ENCODE data around the gene EFCAB14. TPM values are rescaled to one million over a fixed set of nuclear protein-coding genes. Genes with fewer than 3 reads are reported as not detected.

EFCAB14 gene
- polyA plus RNA-seq, 3 donors, result 31.4 to 75.5 (median 49.8) TPM

DNA sequence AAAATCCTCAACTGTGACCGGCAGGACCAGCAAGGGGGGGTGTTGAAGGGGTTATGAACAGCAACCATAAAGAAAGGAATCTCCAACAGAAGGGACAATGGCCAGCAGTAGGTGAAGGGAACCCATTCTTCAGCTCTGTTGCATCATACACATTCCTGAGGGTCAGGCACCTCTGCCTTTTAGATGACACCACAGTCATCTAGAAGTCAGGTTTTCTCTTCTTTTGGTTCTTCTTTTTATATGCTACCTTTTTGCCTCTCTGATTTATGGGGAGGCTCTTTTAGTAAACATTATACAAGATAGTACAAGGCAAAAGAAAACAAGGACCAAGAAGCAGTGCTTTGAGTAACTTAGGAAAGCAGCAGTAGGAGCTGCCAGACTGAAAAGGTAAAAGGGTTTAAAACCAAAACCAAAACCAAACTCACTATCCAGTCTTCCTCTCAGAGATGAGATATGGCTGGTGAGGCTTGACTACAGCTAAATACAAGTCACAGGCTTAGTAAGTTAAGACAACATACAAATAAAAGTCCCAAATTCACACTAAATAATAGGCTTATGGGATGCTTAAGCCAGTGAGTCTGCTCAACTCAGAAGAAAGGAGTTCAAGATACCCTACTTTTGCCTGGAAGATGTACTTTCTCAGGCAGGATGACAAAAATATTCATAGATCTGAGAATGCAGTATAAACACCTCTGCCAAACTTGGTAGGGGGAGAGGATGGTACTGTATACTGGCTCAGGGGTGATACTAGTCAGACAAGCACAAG is 43.2 kb downstream of the EFCAB14 start:
- no peak for TF ChIP-seq CTCF (IDR thresholded peaks at IDR 0.05)
- Histone ChIP-seq H4K20me1 (ENCODE audit: insufficient read depth, low read length) (no peaks in the 10 kb centered on the region), H3K27ac (ENCODE audit: low read depth in 1 of 2, low read length in 2 of 2) (no peak overlapping the region), H3K4me2 (replicated peaks; ENCODE audit: extremely low read depth, low read length, poor library complexity, severe bottlenecking) (no peak overlapping the region), H3K4me3 (replicated peaks in 1 of 3; ENCODE audit: low read depth in 2 of 3, low read length in 3 of 3) (no peak overlapping the region), H3K27me3 (ENCODE audit: control insufficient read depth in 2 of 2, insufficient read depth in 2 of 2, low read length in 2 of 2) (no peaks in the 10 kb centered on the region), H2AFZ (ENCODE audit: insufficient read depth, low read depth, low read length, poor library complexity, severe bottlenecking) (no peak overlapping the region), H3K9me3 (replicated peaks in 1 of 2; ENCODE audit: control insufficient read depth in 1 of 2, insufficient read depth in 1 of 2, low read length in 2 of 2) (no peaks in the 10 kb centered on the region), H3K4me1 (ENCODE audit: control insufficient read depth in 1 of 2, insufficient read depth in 2 of 2, low read length in 2 of 2) (no peaks in the 10 kb centered on the region), H3K36me3 (replicated peaks in 1 of 2; ENCODE audit: control insufficient read depth in 1 of 2, insufficient read depth in 2 of 2, low read length in 2 of 2) (peaks cover 58 to 81% of the 10 kb centered on the region in 2 donors), H3K9ac (ENCODE audit: insufficient read depth, low read length, poor library complexity, severe bottlenecking) (no peak overlapping the region), H3K79me2 (ENCODE audit: insufficient read depth, low read length) (no peaks in the 10 kb centered on the region)
- no peak for DNase-seq
- Mint-ChIP-seq H3K4me3 (no peak overlapping the region), H3K27ac (peak overlapping the region in 2 of 7 donors; percentile 69 to 82), H3K36me3 (peaks cover 72 to 82% of the 10 kb centered on the region in 2 donors), H3K9me3 (no peaks in the 10 kb centered on the region), H3K27me3 (ENCODE audit: low read depth in 3 of 3) (no peaks in the 10 kb centered on the region), H3K4me1 (no peaks in the 10 kb centered on the region)
- WGBS (ENCODE audit: insufficient coverage), result no CpG with 5 or more reads among the region's 1 CpG
- intact Hi-C loops (cut with micrococcal nuclease), result no loop called here

- no peak overlapping the region for H3K4me3 Mint-ChIP-seq
- no peak for DNase-seq
- H3K27me3 Mint-ChIP-seq (ENCODE audit: low read depth in 3 of 3), result no peaks in the 10 kb centered on the region
- no peak overlapping the region for H3K27ac Mint-ChIP-seq
- no peaks in the 10 kb centered on the region for H3K9me3 Mint-ChIP-seq
- H3K36me3 ChIP-seq (replicated peaks in 1 of 2; ENCODE audit: control insufficient read depth in 1 of 2, insufficient read depth in 2 of 2, low read length in 2 of 2), result peaks cover 46 to 61% of the 10 kb centered on the region in 2 donors
- WGBS (ENCODE audit: insufficient coverage), result 50% methylated on average over 2 of the region's 4 CpGs
- H4K20me1 ChIP-seq (ENCODE audit: insufficient read depth, low read length), result no peaks in the 10 kb centered on the region
- no peak overlapping the region for H2AFZ ChIP-seq (ENCODE audit: insufficient read depth, low read depth, low read length, poor library complexity, severe bottlenecking)
- no peak overlapping the region for H3K4me3 ChIP-seq (replicated peaks in 1 of 3; ENCODE audit: low read depth in 2 of 3, low read length in 3 of 3)
- H3K27me3 ChIP-seq (ENCODE audit: control insufficient read depth in 2 of 2, insufficient read depth in 2 of 2, low read length in 2 of 2), result no peaks in the 10 kb centered on the region
- no peaks in the 10 kb centered on the region for H3K4me1 Mint-ChIP-seq
- H3K9ac ChIP-seq (ENCODE audit: insufficient read depth, low read length, poor library complexity, severe bottlenecking), result no peak overlapping the region
- no peak overlapping the region for H3K4me2 ChIP-seq (replicated peaks; ENCODE audit: extremely low read depth, low read length, poor library complexity, severe bottlenecking)
- no peak overlapping the region for H3K27ac ChIP-seq (ENCODE audit: low read depth in 1 of 2, low read length in 2 of 2)
- no peaks in the 10 kb centered on the region for H3K79me2 ChIP-seq (ENCODE audit: insufficient read depth, low read length)
- H3K36me3 Mint-ChIP-seq, result peaks cover 56 to 65% of the 10 kb centered on the region in 2 donors
- no peaks in the 10 kb centered on the region for H3K4me1 ChIP-seq (ENCODE audit: control insufficient read depth in 1 of 2, insufficient read depth in 2 of 2, low read length in 2 of 2)
- H3K9me3 ChIP-seq (replicated peaks in 1 of 2; ENCODE audit: control insufficient read depth in 1 of 2, insufficient read depth in 1 of 2, low read length in 2 of 2), result no peaks in the 10 kb centered on the region
- intact Hi-C loops (cut with micrococcal nuclease), result no loop called here
- TF ChIP-seq CTCF (IDR thresholded peaks at IDR 0.05), result no peak
These were observed 45.1 kb downstream of the EFCAB14 start for GRCh38 chr1:46673749-46674182.
